Naive thymus-derived CD8-positive, alpha-beta T cell (primary cell): ENCODE results near the gene GIT1. TPM values are rescaled to one million over a fixed set of nuclear protein-coding genes. Genes with fewer than 3 reads are reported as not detected.

Experiments
- ATAC-seq, 2 donors: fragments of 150-1000 bp; cut with Tn5 transposase in 1 of 2; sonication (Bioruptor Pico), chemical (Tn5 transposase) in 1 of 2; 1 replicate in 1 of 2; 2 replicates in 1 of 2; pipeline ENCODE4 v1.10.0; 2021; ENCODE audit warnings: mild to moderate bottlenecking in 2 of 2, moderate library complexity in 2 of 2
- POLR2A ChIA-PET: fragments of 350-600 bp; sonication (Branson Sonifier 250); formaldehyde crosslinking; loops from one replicate; lab custom pipeline; 2021; ENCODE audit warnings: antibody characterized with exemption; lab: Charles Lee
- DNase-seq, 10 donors: peaks; one replicate each; pipeline versions ENCODE4 v3.0.0 to v3.0.0-alpha.2; 2020 to 2022
- H3K27ac Mint-ChIP-seq, 10 donors: one replicate each; pipeline ENCODE4 v1.8.0; 2020 to 2022; ENCODE audit warnings: mild to moderate bottlenecking in 10 of 10, mixed read lengths in 10 of 10, moderate library complexity in 4 of 10, inconsistent platforms in 1 of 10
- H3K27me3 Mint-ChIP-seq, 5 donors: one replicate each; pipeline ENCODE4 v1.8.0; 2021 to 2022; ENCODE audit warnings: mixed read lengths in 5 of 5
- H3K36me3 Mint-ChIP-seq, 3 donors: one replicate each; pipeline ENCODE4 v1.8.0; 2020 to 2022; ENCODE audit warnings: mixed read lengths in 3 of 3, mild to moderate bottlenecking in 2 of 3, inconsistent platforms in 1 of 3
- H3K4me1 Mint-ChIP-seq, 4 donors: one replicate each; pipeline ENCODE4 v1.8.0; 2021 to 2022; ENCODE audit warnings: mixed read lengths in 4 of 4
- H3K4me3 Mint-ChIP-seq, 10 donors: one replicate each; pipeline ENCODE4 v1.8.0; 2020 to 2022; ENCODE audit warnings: mild to moderate bottlenecking in 10 of 10, mixed read lengths in 10 of 10, moderate library complexity in 6 of 10, inconsistent platforms in 1 of 10
- H3K9me3 Mint-ChIP-seq, 9 donors: one replicate each; pipeline ENCODE4 v1.8.0; 2020 to 2022; ENCODE audit warnings: mixed read lengths in 9 of 9, mild to moderate bottlenecking in 3 of 9, inconsistent platforms in 1 of 9, moderate library complexity in 1 of 9
- polyA plus RNA-seq, 3 donors: library from polyadenylated mRNA; unstranded; fragments of 300-500 nt; fragmentation: Illumina TruSeq; gene quantifications; one replicate each; pipeline ENCODE4 v1.2.3, GENCODE V29; 2021
- total RNA-seq, 8 experiments: library from RNA in 2 of 8; stranded (reverse) in 2 of 8; gene quantifications; one replicate each; pipeline ENCODE4 v1.2.3 and lab custom pipeline; 2021 to 2026

GIT1 gene
- total and polyA plus RNA-seq, 5 experiments from 2014 or later, result 4.4 to 58.2 (median 27.7) TPM

- ATAC-seq (peak; percentile 9 to 17), DNase-seq (peak in 2 of 10 donors; percentile 28 to 34)
- Mint-ChIP-seq H3K4me3 (peak overlapping the region; percentile 83 to 95 (median 90)), H3K36me3 (no peaks in the 10 kb centered on the region), H3K4me1 (peaks cover 17 to 64% (median 59%) of the 10 kb centered on the region in 4 donors), H3K27ac (peak overlapping the region in 9 of 10 donors; percentile 52 to 92 (median 83)), H3K9me3 (no peaks in the 10 kb centered on the region), H3K27me3 (peaks cover 0 to 2% (median 0%) of the 10 kb centered on the region in 5 donors)
- POLR2A ChIA-PET, result interaction anchor here (0.7 to 4.9 kb wide), 7 partner anchors 10 to 115 kb away, joined by 3 to 79 read pairs (median 4); partner anchors contain the start of genes ABHD15, CORO6 and TP53I13
Observed at GRCh38 chr17:29591146-29591736, 1.8 kb upstream of the GIT1 start.

GRCh38 chr17:29590411-29591145 lies 1.1 kb upstream of the GIT1 start:
- peaks cover 20 to 69% (median 65%) of the 10 kb centered on the region in 4 donors for H3K4me1 Mint-ChIP-seq
- POLR2A ChIA-PET, result interaction anchor here (0.7 to 4.9 kb wide), 7 partner anchors 9 to 115 kb away, joined by 3 to 79 read pairs (median 4); partner anchors contain the start of genes ABHD15, CORO6 and TP53I13
- ATAC-seq, result no peak
- peak overlapping the region; percentile 24 to 93 (median 86) for H3K27ac Mint-ChIP-seq
- H3K36me3 Mint-ChIP-seq, result no peaks in the 10 kb centered on the region
- no peaks in the 10 kb centered on the region for H3K9me3 Mint-ChIP-seq
- peaks cover 0 to 2% (median 0%) of the 10 kb centered on the region in 5 donors for H3K27me3 Mint-ChIP-seq
- peak overlapping the region; percentile 83 to 95 (median 90) for H3K4me3 Mint-ChIP-seq
- DNase-seq, result peak in 3 of 10 donors; percentile 15 to 37 (median 36)

- ATAC-seq (peak; percentile 17 to 27), DNase-seq (peak in 6 of 10 donors; percentile 24 to 72 (median 38))
- H3K4me1 Mint-ChIP-seq, result peaks cover 30 to 81% (median 78%) of the 10 kb centered on the region in 4 donors
- H3K9me3 Mint-ChIP-seq, result no peaks in the 10 kb centered on the region
- peak overlapping the region in 8 of 10 donors; percentile 7 to 95 (median 92) for H3K27ac Mint-ChIP-seq
- POLR2A ChIA-PET, result interaction anchor here (0.5 to 2.4 kb wide), 6 partner anchors 16 to 343 kb away, joined by 3 to 31 read pairs (median 4); partner anchors contain the start of gene ABHD15
- H3K4me3 Mint-ChIP-seq, result peak overlapping the region; percentile 88 to 95 (median 94)
- no peaks in the 10 kb centered on the region for H3K36me3 Mint-ChIP-seq
- no peaks in the 10 kb centered on the region for H3K27me3 Mint-ChIP-seq
Observed at GRCh38 chr17:29588562-29589411, 661 bp downstream of the GIT1 start.

- peaks cover 30 to 83% (median 80%) of the 10 kb centered on the region in 4 donors for H3K4me1 Mint-ChIP-seq
- peak overlapping the region; percentile 83 to 95 (median 92) for H3K27ac Mint-ChIP-seq
- H3K27me3 Mint-ChIP-seq, result no peaks in the 10 kb centered on the region
- H3K9me3 Mint-ChIP-seq, result no peaks in the 10 kb centered on the region
- no peak for ATAC-seq
- DNase-seq, result peak in 1 of 10 donors; percentile 36
- POLR2A ChIA-PET, result interaction anchor here (0.7 to 2.4 kb wide), 6 partner anchors 15 to 343 kb away, joined by 3 to 31 read pairs (median 4); partner anchors contain the start of gene ABHD15
- peak overlapping the region; percentile 88 to 95 (median 94) for H3K4me3 Mint-ChIP-seq
- no peaks in the 10 kb centered on the region for H3K36me3 Mint-ChIP-seq
Observed at GRCh38 chr17:29588017-29588561, 1.4 kb downstream of the GIT1 start.

- Mint-ChIP-seq H3K27ac (peak overlapping the region; percentile 63 to 94 (median 88)), H3K36me3 (no peaks in the 10 kb centered on the region), H3K4me3 (peak overlapping the region; percentile 88 to 95 (median 94)), H3K4me1 (peaks cover 30 to 80% (median 78%) of the 10 kb centered on the region in 4 donors), H3K27me3 (no peaks in the 10 kb centered on the region), H3K9me3 (no peaks in the 10 kb centered on the region)
- POLR2A ChIA-PET, result interaction anchor here (0.7 to 2.4 kb wide), 5 partner anchors 15 to 28 kb away, joined by 3 to 31 read pairs (median 5); partner anchors contain the start of gene ABHD15
- DNase-seq (no peak), ATAC-seq (no peak)
Observed at GRCh38 chr17:29587591-29587990, 1.9 kb downstream of the GIT1 start.

GRCh38 chr17:29586676-29587469 lies 2.6 kb downstream of the GIT1 start:
- no peak for DNase-seq
- ATAC-seq, result no peak
- Mint-ChIP-seq H3K4me3 (peak overlapping the region in 9 of 10 donors; percentile 36 to 95 (median 92)), H3K9me3 (no peaks in the 10 kb centered on the region), H3K36me3 (peaks cover 0 to 5% (median 3%) of the 10 kb centered on the region in 3 donors), H3K4me1 (peaks cover 31 to 73% (median 71%) of the 10 kb centered on the region in 4 donors), H3K27me3 (no peaks in the 10 kb centered on the region), H3K27ac (peak overlapping the region in 9 of 10 donors; percentile 28 to 94 (median 82))
- POLR2A ChIA-PET, result interaction anchor here (1.3 to 3.1 kb wide), 4 partner anchors 9 to 29 kb away, joined by 4 to 31 read pairs (median 12); partner anchors contain the start of gene ABHD15

GRCh38 chr17:29585080-29585751 lies 4.2 kb downstream of the GIT1 start:
- H3K36me3 Mint-ChIP-seq, result peaks cover 0 to 10% (median 3%) of the 10 kb centered on the region in 3 donors
- peak overlapping the region in 8 of 10 donors; percentile 7 to 70 (median 30) for H3K4me3 Mint-ChIP-seq
- DNase-seq (peak in 5 of 10 donors; percentile 11 to 68 (median 27)), ATAC-seq (no peak)
- H3K27me3 Mint-ChIP-seq, result no peaks in the 10 kb centered on the region
- POLR2A ChIA-PET, result interaction anchor here (0.7 to 3.1 kb wide), 3 partner anchors 16 to 345 kb away, joined by 5 to 20 read pairs (median 9); partner anchors contain the start of gene SSH2
- H3K4me1 Mint-ChIP-seq, result peaks cover 26 to 64% (median 60%) of the 10 kb centered on the region in 4 donors
- H3K9me3 Mint-ChIP-seq, result no peaks in the 10 kb centered on the region
- peak overlapping the region in 8 of 10 donors; percentile 21 to 83 (median 74) for H3K27ac Mint-ChIP-seq

GRCh38 chr17:29584452-29585079 lies 4.9 kb downstream of the GIT1 start:
- peaks cover 25 to 61% (median 57%) of the 10 kb centered on the region in 4 donors for H3K4me1 Mint-ChIP-seq
- DNase-seq, result no peak
- peaks cover 0 to 15% (median 3%) of the 10 kb centered on the region in 3 donors for H3K36me3 Mint-ChIP-seq
- peak overlapping the region in 9 of 10 donors; percentile 61 to 83 (median 76) for H3K27ac Mint-ChIP-seq
- POLR2A ChIA-PET, result interaction anchor here (0.7 to 6.0 kb wide), 4 partner anchors 8 to 345 kb away, joined by 5 to 43 read pairs (median 14); partner anchors contain the start of genes ANKRD13B and SSH2
- H3K9me3 Mint-ChIP-seq, result no peaks in the 10 kb centered on the region
- ATAC-seq, result no peak
- H3K4me3 Mint-ChIP-seq, result peak overlapping the region in 5 of 10 donors; percentile 30 to 80 (median 64)
- H3K27me3 Mint-ChIP-seq, result no peaks in the 10 kb centered on the region

GRCh38 chr17:29583324-29584248 lies 5.9 kb downstream of the GIT1 start:
- Mint-ChIP-seq H3K4me3 (peak overlapping the region in 3 of 10 donors; percentile 7 to 52 (median 36)), H3K27me3 (no peaks in the 10 kb centered on the region), H3K9me3 (no peaks in the 10 kb centered on the region), H3K4me1 (peaks cover 27 to 61% (median 57%) of the 10 kb centered on the region in 4 donors), H3K27ac (peak overlapping the region in 8 of 10 donors; percentile 43 to 83 (median 72)), H3K36me3 (peaks cover 0 to 15% (median 3%) of the 10 kb centered on the region in 3 donors)
- POLR2A ChIA-PET, result interaction anchor here (0.5 to 6.0 kb wide), 6 partner anchors 9 to 346 kb away, joined by 3 to 43 read pairs (median 6); partner anchors contain the start of genes ANKRD13B and SSH2
- peak in 1 of 10 donors; percentile 58 for DNase-seq
- no peak for ATAC-seq
